ENCODE results near the gene GBX2.

The GBX2 gene

DNA sequence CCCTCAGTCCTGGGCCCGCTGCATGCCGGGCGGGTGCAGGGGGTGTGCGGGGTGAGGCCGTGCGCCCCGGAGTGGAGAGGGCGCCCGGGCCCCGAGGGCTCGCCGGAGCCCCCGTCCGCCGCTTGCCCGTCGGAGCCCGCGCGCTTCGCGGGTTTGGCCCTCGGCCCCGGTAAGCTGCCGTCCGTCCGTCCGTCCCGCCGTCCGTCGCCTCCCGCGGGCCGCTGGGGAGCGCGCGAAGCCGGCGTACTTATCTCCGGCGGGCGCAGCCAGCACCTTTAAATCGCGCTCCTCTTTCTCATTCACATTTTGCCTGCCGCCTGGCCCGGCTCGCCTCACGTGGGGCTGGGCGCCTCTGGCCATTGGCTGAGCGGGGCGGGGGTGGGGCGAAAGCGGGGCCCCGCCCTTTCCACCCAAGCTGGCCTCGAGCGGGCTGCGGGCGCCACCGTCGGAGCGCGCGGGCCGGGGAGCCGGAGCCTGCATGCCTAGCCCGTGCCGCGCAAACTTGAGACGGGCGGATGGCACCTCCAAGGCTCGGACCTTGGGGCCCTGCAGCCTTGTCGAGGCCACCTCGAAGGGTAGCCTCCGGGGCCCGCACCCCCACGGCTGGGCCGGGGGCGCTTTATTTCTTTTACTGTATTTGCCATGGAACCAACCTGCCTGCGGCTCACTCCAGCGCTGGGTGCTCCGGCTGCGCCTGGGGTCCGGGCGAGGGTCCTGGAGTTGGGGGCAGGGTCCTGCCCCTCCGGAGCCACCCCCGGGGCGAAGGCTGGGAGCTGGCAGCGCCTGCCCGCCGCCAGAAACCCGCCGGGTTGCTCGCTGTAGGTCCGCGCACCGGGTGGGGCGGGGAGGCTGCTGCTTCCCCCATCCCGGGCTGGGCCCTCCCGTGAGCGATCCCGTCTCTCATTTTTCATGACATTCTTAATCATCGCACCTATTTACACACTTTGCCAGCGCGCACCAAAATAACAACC lies at the start of gene GBX2:
Gene GBX2, minus strand, starts transcription at position 277 of the 971 bp plus-strand sequence. CDS start 415 bp downstream, outside the sequence.
- peaks cover 66% of the 10 kb centered on the region for H3K27me3 Mint-ChIP-seq (ENCODE audit: low read depth)
- no peaks in the 10 kb centered on the region for H3K9me3 Mint-ChIP-seq
- H3K27ac Mint-ChIP-seq, result peak within 1 kb of the TSS; percentile 68
- no peak within 1 kb of the TSS for H3K4me3 Mint-ChIP-seq
- no peaks in the 10 kb centered on the region for H3K36me3 Mint-ChIP-seq (ENCODE audit: low read depth)
- peaks cover 3% of the 10 kb centered on the region for H3K4me1 Mint-ChIP-seq (ENCODE audit: low read depth)

GRCh38 chr2:236217926-236218325 lies 49.7 kb upstream of the GBX2 start:
- no peaks in the 10 kb centered on the region for H3K4me1 Mint-ChIP-seq (ENCODE audit: low read depth)
- no peaks in the 10 kb centered on the region for H3K27me3 Mint-ChIP-seq (ENCODE audit: low read depth)
- H3K4me3 Mint-ChIP-seq, result no peak overlapping the region
- H3K36me3 Mint-ChIP-seq (ENCODE audit: low read depth), result no peaks in the 10 kb centered on the region
- H3K27ac Mint-ChIP-seq, result no peak overlapping the region
- no peaks in the 10 kb centered on the region for H3K9me3 Mint-ChIP-seq

DNA sequence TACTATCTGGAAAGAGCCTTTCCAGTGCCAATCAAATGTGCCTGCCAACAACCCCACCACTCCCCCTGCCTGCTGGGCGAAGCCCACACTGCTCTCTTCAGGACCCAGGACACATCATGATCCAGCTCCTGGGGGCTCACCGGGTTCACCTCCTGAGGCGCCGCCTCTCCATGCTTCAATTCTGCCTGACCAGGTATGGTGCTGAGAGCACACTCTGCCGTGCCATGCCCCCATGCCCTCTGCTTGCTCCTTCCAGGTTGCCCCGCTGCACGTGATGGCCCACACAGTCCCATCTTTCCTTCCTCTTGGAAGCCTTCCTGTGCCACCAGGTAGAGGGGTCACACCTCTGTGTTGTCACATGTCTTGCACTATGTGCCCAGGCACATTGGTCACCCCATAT lies 48.5 kb upstream of the GBX2 start:
- Mint-ChIP-seq H3K9me3 (no peaks in the 10 kb centered on the region), H3K27me3 (ENCODE audit: low read depth) (no peaks in the 10 kb centered on the region), H3K4me1 (ENCODE audit: low read depth) (no peaks in the 10 kb centered on the region), H3K36me3 (ENCODE audit: low read depth) (no peaks in the 10 kb centered on the region), H3K27ac (no peak overlapping the region), H3K4me3 (no peak overlapping the region)

DNA sequence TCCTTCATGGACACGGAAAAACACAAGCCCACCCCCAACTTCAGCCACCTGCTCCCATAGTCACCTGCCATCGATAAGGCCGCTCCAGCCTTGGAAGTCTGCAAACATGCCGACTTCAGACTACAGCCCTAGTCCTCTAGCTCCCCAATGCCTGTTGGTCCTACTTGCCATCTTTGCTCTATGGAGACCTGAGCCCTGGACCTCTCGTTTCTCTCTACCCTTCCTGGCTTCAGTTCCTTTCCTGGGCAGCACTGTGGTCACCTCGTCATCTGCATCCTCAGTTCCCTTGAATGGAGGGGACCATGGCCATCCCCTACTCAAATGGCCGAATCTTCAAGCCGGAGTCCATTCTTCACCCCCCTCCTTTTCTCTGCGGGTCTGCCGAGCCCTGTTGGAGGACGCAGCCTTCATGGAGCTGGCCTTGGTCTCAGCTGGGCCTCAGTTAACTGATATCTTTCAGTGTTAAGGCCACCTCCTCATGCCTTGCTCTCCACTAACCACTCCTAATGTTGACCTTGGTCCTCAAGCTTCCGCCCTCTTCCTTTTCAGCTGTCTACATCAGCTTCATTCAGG lies 47.7 kb upstream of the GBX2 start:
- H3K27ac Mint-ChIP-seq, result no peak overlapping the region
- H3K27me3 Mint-ChIP-seq (ENCODE audit: low read depth), result no peaks in the 10 kb centered on the region
- H3K4me3 Mint-ChIP-seq, result no peak overlapping the region
- H3K9me3 Mint-ChIP-seq, result no peaks in the 10 kb centered on the region
- no peaks in the 10 kb centered on the region for H3K36me3 Mint-ChIP-seq (ENCODE audit: low read depth)
- no peaks in the 10 kb centered on the region for H3K4me1 Mint-ChIP-seq (ENCODE audit: low read depth)

DNA sequence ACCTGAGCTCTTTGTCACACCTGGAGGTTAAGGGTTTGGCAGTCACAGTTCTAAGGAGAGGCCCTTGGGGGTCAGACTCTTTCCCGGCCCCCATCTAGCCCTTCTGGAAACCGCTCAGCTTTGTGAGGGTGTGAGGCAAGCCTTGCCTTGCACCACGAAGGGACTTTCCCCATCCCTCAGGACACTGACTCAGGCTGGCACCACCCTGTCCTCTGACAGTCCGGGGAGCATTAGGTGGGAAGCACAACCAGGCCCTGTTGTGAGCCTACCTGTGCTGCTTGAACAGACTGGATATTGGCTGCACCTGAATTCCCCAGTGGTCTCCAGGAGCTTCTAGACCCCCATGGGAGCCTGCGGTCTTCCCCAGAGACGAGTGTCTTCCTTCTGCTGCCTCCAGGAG lies 47.0 kb upstream of the GBX2 start:
- Mint-ChIP-seq H3K36me3 (ENCODE audit: low read depth) (no peaks in the 10 kb centered on the region), H3K4me1 (ENCODE audit: low read depth) (no peaks in the 10 kb centered on the region), H3K4me3 (no peak overlapping the region), H3K27ac (no peak overlapping the region), H3K9me3 (no peaks in the 10 kb centered on the region), H3K27me3 (ENCODE audit: low read depth) (no peaks in the 10 kb centered on the region)

DNA sequence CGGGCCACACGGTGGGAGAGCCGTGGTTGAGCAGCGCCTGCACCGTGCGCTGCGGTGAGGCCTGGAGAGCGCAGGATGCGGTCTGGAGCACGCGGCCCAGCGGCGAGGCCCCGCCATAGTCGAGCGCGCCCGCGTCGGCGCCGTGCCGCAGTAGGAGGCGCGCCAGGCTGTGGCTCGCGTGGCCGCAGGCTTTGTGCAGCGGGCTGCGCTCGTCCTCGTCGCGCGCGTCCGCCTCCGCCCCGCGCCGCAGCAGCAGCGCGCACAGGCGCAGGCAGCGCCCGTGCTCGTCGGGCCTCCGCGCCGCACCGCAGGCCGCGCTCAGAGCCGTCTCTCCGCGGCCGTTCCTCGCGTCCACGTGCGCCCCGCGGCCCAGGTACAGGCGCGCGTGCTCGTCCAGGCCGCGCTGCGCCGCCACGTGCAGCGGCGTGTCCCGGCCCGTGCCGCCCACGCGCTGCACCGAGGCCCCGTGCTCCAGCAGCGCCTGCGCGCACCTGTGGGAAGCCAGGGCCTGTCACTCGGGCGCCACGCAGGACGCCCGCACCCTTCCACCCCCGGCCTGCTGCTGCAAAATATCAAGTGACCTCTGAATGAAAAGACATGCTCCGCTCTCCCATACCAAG lies 46.3 kb upstream of the GBX2 start:
- H3K27me3 Mint-ChIP-seq (ENCODE audit: low read depth), result no peaks in the 10 kb centered on the region
- H3K4me3 Mint-ChIP-seq, result no peak overlapping the region
- no peaks in the 10 kb centered on the region for H3K9me3 Mint-ChIP-seq
- H3K4me1 Mint-ChIP-seq (ENCODE audit: low read depth), result no peaks in the 10 kb centered on the region
- H3K27ac Mint-ChIP-seq, result no peak overlapping the region
- H3K36me3 Mint-ChIP-seq (ENCODE audit: low read depth), result no peaks in the 10 kb centered on the region

- no peak overlapping the region for H3K27ac Mint-ChIP-seq
- H3K36me3 Mint-ChIP-seq (ENCODE audit: low read depth), result no peaks in the 10 kb centered on the region
- H3K4me1 Mint-ChIP-seq (ENCODE audit: low read depth), result no peaks in the 10 kb centered on the region
- H3K27me3 Mint-ChIP-seq (ENCODE audit: low read depth), result no peaks in the 10 kb centered on the region
- no peak overlapping the region for H3K4me3 Mint-ChIP-seq
- H3K9me3 Mint-ChIP-seq, result no peaks in the 10 kb centered on the region
These were observed 43.1 kb upstream of the GBX2 start for GRCh38 chr2:236211296-236211695.

DNA sequence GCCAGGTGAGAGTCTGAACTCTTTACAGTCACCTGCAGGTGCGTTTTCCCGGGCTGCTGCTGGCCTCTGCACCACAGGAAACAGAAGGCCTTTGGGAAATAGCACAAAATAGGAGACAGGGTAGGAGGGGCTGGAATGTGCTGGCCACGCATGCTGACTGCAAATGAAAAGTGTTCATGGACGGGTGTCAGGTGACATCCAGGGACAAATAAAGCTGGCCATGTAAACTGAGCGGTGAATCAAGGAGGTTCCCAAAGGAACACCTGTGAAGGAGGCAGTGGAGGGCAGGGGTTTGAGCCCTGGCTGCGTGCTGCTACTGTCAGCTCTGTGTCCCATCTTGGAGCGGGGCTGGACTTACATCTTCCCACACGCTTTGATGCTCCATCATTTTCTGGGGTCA lies 42.4 kb upstream of the GBX2 start:
- Mint-ChIP-seq H3K9me3 (no peaks in the 10 kb centered on the region), H3K4me3 (no peak overlapping the region), H3K4me1 (ENCODE audit: low read depth) (no peaks in the 10 kb centered on the region), H3K27me3 (ENCODE audit: low read depth) (no peaks in the 10 kb centered on the region), H3K27ac (no peak overlapping the region), H3K36me3 (ENCODE audit: low read depth) (no peaks in the 10 kb centered on the region)

DNA sequence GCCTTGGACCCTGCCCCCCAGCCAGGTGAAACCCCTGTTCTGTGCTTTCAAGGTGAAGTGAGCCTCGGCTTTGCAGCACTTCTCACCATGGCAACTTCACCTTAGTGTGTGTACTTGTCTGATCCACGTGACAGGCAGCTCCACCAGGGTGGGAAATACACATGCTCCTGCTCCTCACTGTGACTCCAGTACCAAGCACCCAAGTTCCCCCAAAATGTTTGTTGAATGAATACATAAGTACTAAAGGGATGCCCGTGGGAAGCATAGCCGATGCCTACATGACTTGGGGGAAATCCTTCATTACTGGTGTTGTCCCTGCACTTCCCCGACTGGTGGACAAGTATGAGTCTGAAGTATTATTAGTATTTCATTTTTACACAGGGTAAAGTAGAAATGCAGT lies 41.8 kb upstream of the GBX2 start:
- no peaks in the 10 kb centered on the region for H3K4me1 Mint-ChIP-seq (ENCODE audit: low read depth)
- no peak overlapping the region for H3K27ac Mint-ChIP-seq
- no peaks in the 10 kb centered on the region for H3K9me3 Mint-ChIP-seq
- no peaks in the 10 kb centered on the region for H3K36me3 Mint-ChIP-seq (ENCODE audit: low read depth)
- no peak overlapping the region for H3K4me3 Mint-ChIP-seq
- no peaks in the 10 kb centered on the region for H3K27me3 Mint-ChIP-seq (ENCODE audit: low read depth)

DNA sequence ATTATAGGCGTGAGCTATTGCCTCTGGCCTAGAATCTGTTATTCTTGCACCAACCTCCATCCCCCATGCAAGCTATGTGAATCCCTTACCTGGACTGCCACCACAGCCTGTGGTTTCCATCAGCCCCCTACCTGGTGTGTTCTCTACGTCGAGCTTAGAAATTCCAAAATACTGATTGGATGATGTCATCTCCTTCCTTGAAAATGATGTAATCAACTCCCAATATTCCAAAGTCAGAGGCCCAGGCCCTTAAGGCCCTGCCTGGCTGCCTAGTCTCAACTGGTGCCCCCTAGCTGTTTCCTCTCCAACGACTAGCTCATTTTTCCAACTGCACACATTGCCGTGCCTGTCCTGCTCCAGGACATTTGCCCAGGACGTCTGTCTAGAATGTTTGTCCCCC lies 41.3 kb upstream of the GBX2 start:
- Mint-ChIP-seq H3K27ac (no peak overlapping the region), H3K27me3 (ENCODE audit: low read depth) (no peaks in the 10 kb centered on the region), H3K4me1 (ENCODE audit: low read depth) (no peaks in the 10 kb centered on the region), H3K9me3 (no peaks in the 10 kb centered on the region), H3K4me3 (no peak overlapping the region), H3K36me3 (ENCODE audit: low read depth) (no peaks in the 10 kb centered on the region)

DNA sequence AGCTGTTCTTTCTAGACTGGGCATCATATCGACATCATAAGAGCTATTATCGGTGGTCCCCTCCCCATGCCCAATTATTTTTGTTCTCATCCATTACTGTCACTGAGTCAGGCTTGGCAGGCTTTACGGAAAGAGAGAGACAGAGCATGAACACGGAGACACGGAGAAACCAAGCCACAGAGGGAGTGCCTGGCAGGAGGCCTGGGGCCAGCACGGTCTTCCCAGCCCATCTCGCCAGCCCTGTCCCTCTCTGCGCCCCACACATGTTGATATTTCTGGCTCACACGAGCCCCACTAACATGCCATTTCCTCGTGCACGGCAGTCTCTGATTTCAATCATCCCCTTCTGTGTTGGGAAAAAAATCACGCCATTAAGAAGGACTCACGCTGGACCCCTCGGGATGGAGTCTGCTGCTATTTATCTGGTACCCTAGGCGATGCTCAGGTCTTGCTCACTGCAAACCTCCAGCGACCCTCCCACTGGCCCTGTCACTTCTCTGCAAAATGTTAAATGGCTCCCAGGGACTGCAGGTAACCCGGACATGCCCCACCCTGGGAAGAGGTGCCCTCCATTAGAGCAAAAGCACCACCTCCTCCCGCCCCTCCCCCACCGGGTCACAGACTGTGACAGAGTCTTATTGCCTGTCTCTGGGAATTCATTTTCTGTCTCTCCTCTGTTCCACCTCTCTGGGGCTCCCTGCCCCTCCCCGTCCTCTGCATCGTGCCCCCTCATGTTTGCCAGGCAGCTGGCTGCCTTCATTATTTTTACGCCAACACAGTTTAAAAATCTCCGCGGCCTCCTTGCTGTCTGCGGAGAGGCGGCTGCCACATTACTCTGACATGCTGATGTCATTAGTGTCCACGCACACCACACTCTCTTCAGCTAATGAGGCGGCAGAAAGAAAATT lies 40.1 kb upstream of the GBX2 start:
- Mint-ChIP-seq H3K9me3 (no peaks in the 10 kb centered on the region), H3K27ac (no peak overlapping the region), H3K27me3 (ENCODE audit: low read depth) (no peaks in the 10 kb centered on the region), H3K4me1 (ENCODE audit: low read depth) (no peaks in the 10 kb centered on the region), H3K36me3 (ENCODE audit: low read depth) (no peaks in the 10 kb centered on the region), H3K4me3 (no peak overlapping the region)

DNA sequence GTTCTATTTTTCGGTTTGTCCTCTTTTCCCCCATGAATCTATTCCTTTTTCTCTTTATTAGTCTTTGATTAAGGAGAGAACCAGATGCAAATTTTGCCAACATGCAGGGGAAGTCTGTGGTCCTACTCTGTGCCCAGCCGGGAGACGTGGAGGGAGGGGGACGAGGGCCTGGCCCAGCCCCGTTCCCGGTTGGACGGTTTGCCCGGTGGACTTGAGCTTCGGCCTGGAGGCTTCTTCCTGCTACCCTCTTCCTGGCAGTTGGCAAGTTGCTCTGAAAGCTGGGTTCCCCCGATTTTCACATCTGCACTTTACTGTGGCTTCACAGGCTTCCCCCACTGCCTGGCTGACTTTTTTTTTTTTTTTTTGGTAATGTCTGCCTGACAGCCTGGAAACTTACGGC lies 39.3 kb upstream of the GBX2 start:
- H3K9me3 Mint-ChIP-seq, result no peaks in the 10 kb centered on the region
- no peaks in the 10 kb centered on the region for H3K36me3 Mint-ChIP-seq (ENCODE audit: low read depth)
- no peak overlapping the region for H3K4me3 Mint-ChIP-seq
- no peak overlapping the region for H3K27ac Mint-ChIP-seq
- H3K27me3 Mint-ChIP-seq (ENCODE audit: low read depth), result no peaks in the 10 kb centered on the region
- H3K4me1 Mint-ChIP-seq (ENCODE audit: low read depth), result no peaks in the 10 kb centered on the region

DNA sequence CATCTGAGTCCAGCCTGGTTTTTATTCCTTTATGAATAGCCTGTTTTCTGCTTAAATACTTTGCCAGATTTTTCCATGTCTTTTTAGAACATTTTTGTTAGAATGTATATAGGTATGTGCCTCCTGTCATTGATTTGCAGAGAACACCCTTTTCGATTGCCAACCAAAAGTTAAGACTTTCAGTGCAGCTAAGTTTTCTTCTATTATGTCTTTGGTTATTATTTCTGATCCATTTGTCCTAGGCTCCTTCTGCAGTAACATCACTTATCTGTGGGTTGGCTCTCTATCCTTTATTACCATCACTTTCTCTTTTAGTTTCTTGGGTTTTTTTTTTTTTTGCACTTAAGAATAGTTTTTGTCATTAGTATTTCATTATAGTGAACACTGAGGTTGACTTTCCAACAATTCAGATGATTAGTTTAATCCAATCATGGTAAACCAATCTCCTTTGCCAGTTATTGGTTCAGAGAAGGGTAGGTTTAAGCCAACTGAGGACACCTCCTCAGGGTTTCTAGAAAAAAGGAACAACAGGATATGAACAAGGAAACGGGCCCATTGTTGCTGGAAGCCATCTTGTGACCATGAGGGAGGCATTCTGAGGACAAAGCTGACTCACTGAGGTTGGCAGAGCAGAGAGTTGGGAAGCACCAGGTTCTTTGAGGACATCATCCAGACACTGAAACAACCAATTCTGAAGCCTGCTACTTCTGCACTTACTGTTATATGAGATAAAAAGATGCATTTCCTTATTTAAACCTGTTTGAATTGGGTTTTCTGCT lies 37.9 kb upstream of the GBX2 start:
- Mint-ChIP-seq H3K9me3 (no peaks in the 10 kb centered on the region), H3K27me3 (ENCODE audit: low read depth) (no peaks in the 10 kb centered on the region), H3K4me1 (ENCODE audit: low read depth) (no peaks in the 10 kb centered on the region), H3K36me3 (ENCODE audit: low read depth) (no peaks in the 10 kb centered on the region), H3K27ac (no peak overlapping the region), H3K4me3 (no peak overlapping the region)

DNA sequence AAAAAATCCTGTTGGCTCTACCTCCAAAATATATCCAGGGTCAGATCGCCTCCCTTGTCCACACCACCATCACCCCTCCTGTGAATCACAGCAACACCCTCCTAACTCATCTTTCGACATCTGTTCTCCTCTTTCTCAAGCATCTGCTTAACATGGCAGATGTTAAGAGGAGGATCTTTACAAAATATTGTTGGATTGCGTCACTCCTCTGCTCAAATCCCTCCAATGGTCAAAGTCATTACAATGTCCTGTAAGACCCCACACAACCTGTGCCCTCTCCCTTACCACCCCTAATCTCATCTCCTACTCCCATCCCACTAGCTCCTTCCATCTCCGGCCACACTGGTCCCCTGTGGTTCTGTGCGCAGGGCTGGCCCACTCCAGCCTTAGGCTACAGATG lies 36.8 kb upstream of the GBX2 start:
- no peaks in the 10 kb centered on the region for H3K4me1 Mint-ChIP-seq (ENCODE audit: low read depth)
- H3K4me3 Mint-ChIP-seq, result no peak overlapping the region
- H3K27me3 Mint-ChIP-seq (ENCODE audit: low read depth), result no peaks in the 10 kb centered on the region
- H3K9me3 Mint-ChIP-seq, result no peaks in the 10 kb centered on the region
- H3K36me3 Mint-ChIP-seq (ENCODE audit: low read depth), result no peaks in the 10 kb centered on the region
- no peak overlapping the region for H3K27ac Mint-ChIP-seq
